Measurements from ENCODE around the gene NRXN3. TPM values are rescaled to one million over a fixed set of nuclear protein-coding genes. Genes with fewer than 3 reads are reported as not detected.

NRXN3 gene
- total RNA-seq, 1 experiment from 2014 or later: not detected

DNA sequence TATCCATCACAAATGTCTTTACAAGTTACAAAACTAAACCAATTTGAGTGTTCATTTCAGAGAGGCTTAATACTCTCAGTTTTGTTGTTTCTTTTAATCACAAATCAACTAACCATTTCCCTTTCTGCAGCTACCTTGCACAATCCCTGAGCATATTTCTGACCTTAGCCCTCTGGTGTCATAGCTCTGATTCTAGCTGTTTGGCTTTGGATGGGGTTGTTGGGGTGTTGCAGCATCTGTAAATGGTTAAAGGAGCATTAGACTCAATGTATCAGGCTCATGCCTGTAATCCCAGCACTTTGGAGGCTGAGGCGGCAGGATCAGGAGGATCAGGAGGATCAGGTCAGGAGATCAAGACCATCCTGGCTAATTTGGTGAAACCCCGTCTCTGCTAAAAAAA lies 461.4 kb downstream of the NRXN3 start:
- intact Hi-C loops (cut with micrococcal nuclease): no loop called here
- no peak overlapping the region for H3K4me3 ChIP-seq (replicated peaks in 1 of 2; ENCODE audit: low read depth in 1 of 2, low read length in 2 of 2)
- no peaks in the 10 kb centered on the region for H3K36me3 ChIP-seq (ENCODE audit: control insufficient read depth in 1 of 2, insufficient read depth in 2 of 2, low read length in 2 of 2)
- H3K79me2 ChIP-seq (ENCODE audit: insufficient read depth, low read length): no peaks in the 10 kb centered on the region
- no peak overlapping the region for H3K27ac ChIP-seq (ENCODE audit: low read depth, low read length)
- ChIA-PET RAD21 (ENCODE audit: low non-redundant PET in 1 of 2, low total read pairs in 2 of 2, uncharacterized antibody in 2 of 2, unreplicated experiment in 2 of 2) (no interaction called here), POLR2A (no interaction called here), CTCF (no interaction called here)
- H3K9ac ChIP-seq (ENCODE audit: low read length): no peak overlapping the region
- H2AFZ ChIP-seq (ENCODE audit: low read depth, low read length, poor library complexity, severe bottlenecking): no peak overlapping the region
- H3K9me3 ChIP-seq (ENCODE audit: control insufficient read depth in 1 of 2, insufficient read depth in 1 of 2, low read depth in 1 of 2, low read length in 2 of 2): no peaks in the 10 kb centered on the region
- H3K27me3 ChIP-seq (ENCODE audit: insufficient read depth, low read length): no peaks in the 10 kb centered on the region
- DNase-seq (ENCODE audit: low read depth, low spot score) (no peak), ATAC-seq (no peak)
- no peaks in the 10 kb centered on the region for H4K20me1 ChIP-seq (ENCODE audit: insufficient read depth)
- no TSS peak for BruUV-seq (replicated peaks)
- no peaks in the 10 kb centered on the region for H3K4me1 ChIP-seq (ENCODE audit: control insufficient read depth in 1 of 2, insufficient read depth in 2 of 2, low read length in 2 of 2)
- H3K4me2 ChIP-seq (ENCODE audit: low read length): no peak overlapping the region
- H3K9me2 ChIP-seq (ENCODE audit: insufficient read depth): no peaks in the 10 kb centered on the region
- TF ChIP-seq RAD21 (IDR thresholded peaks at IDR 0.05; ENCODE audit: low read depth) (no peak), JUND (IDR thresholded peaks at IDR 0.05) (no peak), SIN3A (IDR thresholded peaks at IDR 0.05; ENCODE audit: low read depth) (no peak), POLR2AphosphoS5 (IDR thresholded peaks at IDR 0.05; ENCODE audit: low read depth, low read length) (no peak), CBX3 (IDR thresholded peaks at IDR 0.05; ENCODE audit: low read depth) (no peak)
- TF ChIP-seq, protein P1, sequence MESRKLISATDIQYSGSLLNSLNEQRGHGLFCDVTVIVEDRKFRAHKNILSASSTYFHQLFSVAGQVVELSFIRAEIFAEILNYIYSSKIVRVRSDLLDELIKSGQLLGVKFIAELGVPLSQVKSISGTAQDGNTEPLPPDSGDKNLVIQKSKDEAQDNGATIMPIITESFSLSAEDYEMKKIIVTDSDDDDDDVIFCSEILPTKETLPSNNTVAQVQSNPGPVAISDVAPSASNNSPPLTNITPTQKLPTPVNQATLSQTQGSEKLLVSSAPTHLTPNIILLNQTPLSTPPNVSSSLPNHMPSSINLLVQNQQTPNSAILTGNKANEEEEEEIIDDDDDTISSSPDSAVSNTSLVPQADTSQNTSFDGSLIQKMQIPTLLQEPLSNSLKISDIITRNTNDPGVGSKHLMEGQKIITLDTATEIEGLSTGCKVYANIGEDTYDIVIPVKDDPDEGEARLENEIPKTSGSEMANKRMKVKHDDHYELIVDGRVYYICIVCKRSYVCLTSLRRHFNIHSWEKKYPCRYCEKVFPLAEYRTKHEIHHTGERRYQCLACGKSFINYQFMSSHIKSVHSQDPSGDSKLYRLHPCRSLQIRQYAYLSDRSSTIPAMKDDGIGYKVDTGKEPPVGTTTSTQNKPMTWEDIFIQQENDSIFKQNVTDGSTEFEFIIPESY (IDR thresholded peaks at IDR 0.05; ENCODE audit: extremely low read depth, insufficient replicate concordance, low read length): no peak

DNA sequence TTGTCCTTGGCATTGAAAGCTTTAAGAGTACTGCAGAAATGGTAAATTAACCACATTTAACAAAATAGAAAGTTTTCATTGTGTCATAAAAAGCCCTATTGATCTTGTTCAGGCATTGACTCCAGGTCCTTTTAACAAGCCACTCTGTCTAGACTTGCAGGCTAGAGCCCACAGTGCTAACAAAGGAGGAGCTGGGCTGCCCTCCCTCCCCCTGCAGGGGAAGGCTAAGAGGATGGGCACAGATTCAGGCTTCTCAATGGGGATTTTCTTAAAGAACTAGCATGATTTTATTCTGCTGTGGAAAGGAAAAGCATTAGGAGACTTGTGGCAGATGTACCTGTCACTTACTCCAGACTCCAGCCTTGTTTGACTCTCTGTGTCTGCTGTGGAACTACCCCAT lies 463.6 kb downstream of the NRXN3 start:
- no peak overlapping the region for H2AFZ ChIP-seq (ENCODE audit: low read depth, low read length, poor library complexity, severe bottlenecking)
- H3K27me3 ChIP-seq (ENCODE audit: insufficient read depth, low read length): no peaks in the 10 kb centered on the region
- no peaks in the 10 kb centered on the region for H3K36me3 ChIP-seq (ENCODE audit: control insufficient read depth in 1 of 2, insufficient read depth in 2 of 2, low read length in 2 of 2)
- DNase-seq (ENCODE audit: low read depth, low spot score) (no peak), ATAC-seq (no peak)
- intact Hi-C loops (cut with micrococcal nuclease): no loop called here
- H4K20me1 ChIP-seq (ENCODE audit: insufficient read depth): no peaks in the 10 kb centered on the region
- no peaks in the 10 kb centered on the region for H3K79me2 ChIP-seq (ENCODE audit: insufficient read depth, low read length)
- no TSS peak for BruUV-seq (replicated peaks)
- H3K9ac ChIP-seq (ENCODE audit: low read length): no peak overlapping the region
- H3K9me3 ChIP-seq (ENCODE audit: control insufficient read depth in 1 of 2, insufficient read depth in 1 of 2, low read depth in 1 of 2, low read length in 2 of 2): no peaks in the 10 kb centered on the region
- no peak overlapping the region for H3K27ac ChIP-seq (ENCODE audit: low read depth, low read length)
- no peaks in the 10 kb centered on the region for H3K4me1 ChIP-seq (ENCODE audit: control insufficient read depth in 1 of 2, insufficient read depth in 2 of 2, low read length in 2 of 2)
- H3K4me3 ChIP-seq (replicated peaks in 1 of 2; ENCODE audit: low read depth in 1 of 2, low read length in 2 of 2): no peak overlapping the region
- ChIA-PET CTCF (no interaction called here), POLR2A (no interaction called here), RAD21 (ENCODE audit: low non-redundant PET in 1 of 2, low total read pairs in 2 of 2, uncharacterized antibody in 2 of 2, unreplicated experiment in 2 of 2) (no interaction called here)
- H3K4me2 ChIP-seq (ENCODE audit: low read length): no peak overlapping the region
- H3K9me2 ChIP-seq (ENCODE audit: insufficient read depth): no peaks in the 10 kb centered on the region
- no peak for TF ChIP-seq EZH2 (IDR thresholded peaks at IDR 0.05)
- TF ChIP-seq SP1 (IDR thresholded peaks at IDR 0.05; ENCODE audit: low read depth): no peak
- TF ChIP-seq, protein P2, sequence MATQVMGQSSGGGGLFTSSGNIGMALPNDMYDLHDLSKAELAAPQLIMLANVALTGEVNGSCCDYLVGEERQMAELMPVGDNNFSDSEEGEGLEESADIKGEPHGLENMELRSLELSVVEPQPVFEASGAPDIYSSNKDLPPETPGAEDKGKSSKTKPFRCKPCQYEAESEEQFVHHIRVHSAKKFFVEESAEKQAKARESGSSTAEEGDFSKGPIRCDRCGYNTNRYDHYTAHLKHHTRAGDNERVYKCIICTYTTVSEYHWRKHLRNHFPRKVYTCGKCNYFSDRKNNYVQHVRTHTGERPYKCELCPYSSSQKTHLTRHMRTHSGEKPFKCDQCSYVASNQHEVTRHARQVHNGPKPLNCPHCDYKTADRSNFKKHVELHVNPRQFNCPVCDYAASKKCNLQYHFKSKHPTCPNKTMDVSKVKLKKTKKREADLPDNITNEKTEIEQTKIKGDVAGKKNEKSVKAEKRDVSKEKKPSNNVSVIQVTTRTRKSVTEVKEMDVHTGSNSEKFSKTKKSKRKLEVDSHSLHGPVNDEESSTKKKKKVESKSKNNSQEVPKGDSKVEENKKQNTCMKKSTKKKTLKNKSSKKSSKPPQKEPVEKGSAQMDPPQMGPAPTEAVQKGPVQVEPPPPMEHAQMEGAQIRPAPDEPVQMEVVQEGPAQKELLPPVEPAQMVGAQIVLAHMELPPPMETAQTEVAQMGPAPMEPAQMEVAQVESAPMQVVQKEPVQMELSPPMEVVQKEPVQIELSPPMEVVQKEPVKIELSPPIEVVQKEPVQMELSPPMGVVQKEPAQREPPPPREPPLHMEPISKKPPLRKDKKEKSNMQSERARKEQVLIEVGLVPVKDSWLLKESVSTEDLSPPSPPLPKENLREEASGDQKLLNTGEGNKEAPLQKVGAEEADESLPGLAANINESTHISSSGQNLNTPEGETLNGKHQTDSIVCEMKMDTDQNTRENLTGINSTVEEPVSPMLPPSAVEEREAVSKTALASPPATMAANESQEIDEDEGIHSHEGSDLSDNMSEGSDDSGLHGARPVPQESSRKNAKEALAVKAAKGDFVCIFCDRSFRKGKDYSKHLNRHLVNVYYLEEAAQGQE (IDR thresholded peaks at IDR 0.05; ENCODE audit: low read depth): no peak
- no peak for TF ChIP-seq CBX3 (IDR thresholded peaks at IDR 0.05; ENCODE audit: low read depth)
- no peak for TF ChIP-seq ZNF274 (IDR thresholded peaks at IDR 0.05; ENCODE audit: low read depth, low read length)
- TF ChIP-seq RAD21 (IDR thresholded peaks at IDR 0.05; ENCODE audit: low read depth): no peak
- TF ChIP-seq FOSL1 (IDR thresholded peaks at IDR 0.05; ENCODE audit: low read depth): no peak
- TF ChIP-seq YY1 (IDR thresholded peaks at IDR 0.05; ENCODE audit: extremely low read depth, insufficient replicate concordance, low read depth, low read length): no peak
- no peak for TF ChIP-seq POLR2A (IDR thresholded peaks at IDR 0.05; ENCODE audit: borderline replicate concordance, extremely low read depth, insufficient read depth, insufficient read length)
- TF ChIP-seq, protein P3, sequence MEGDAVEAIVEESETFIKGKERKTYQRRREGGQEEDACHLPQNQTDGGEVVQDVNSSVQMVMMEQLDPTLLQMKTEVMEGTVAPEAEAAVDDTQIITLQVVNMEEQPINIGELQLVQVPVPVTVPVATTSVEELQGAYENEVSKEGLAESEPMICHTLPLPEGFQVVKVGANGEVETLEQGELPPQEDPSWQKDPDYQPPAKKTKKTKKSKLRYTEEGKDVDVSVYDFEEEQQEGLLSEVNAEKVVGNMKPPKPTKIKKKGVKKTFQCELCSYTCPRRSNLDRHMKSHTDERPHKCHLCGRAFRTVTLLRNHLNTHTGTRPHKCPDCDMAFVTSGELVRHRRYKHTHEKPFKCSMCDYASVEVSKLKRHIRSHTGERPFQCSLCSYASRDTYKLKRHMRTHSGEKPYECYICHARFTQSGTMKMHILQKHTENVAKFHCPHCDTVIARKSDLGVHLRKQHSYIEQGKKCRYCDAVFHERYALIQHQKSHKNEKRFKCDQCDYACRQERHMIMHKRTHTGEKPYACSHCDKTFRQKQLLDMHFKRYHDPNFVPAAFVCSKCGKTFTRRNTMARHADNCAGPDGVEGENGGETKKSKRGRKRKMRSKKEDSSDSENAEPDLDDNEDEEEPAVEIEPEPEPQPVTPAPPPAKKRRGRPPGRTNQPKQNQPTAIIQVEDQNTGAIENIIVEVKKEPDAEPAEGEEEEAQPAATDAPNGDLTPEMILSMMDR (IDR thresholded peaks at IDR 0.05 in 2 of 3, conservative IDR thresholded peaks at IDR 0.05 in 1 of 3; ENCODE audit: borderline replicate concordance in 1 of 3, insufficient read depth in 1 of 3, low read depth in 2 of 3, low read length in 2 of 3): no peak

Measured in HCT116 (cell line).